ENCODE results near the gene FAT1.
"Not testable (repeated sequence)": the region's sequence is repeated elsewhere in the genome, so short reads cannot be mapped to it uniquely, and the experiment has no call there.

Gene FAT1

GRCh38 chr4:186659935-186660334, 63.7 kb downstream of the FAT1 start:
- DNase-seq (ENCODE audit: low read depth, low spot score) = no peak

DNA sequence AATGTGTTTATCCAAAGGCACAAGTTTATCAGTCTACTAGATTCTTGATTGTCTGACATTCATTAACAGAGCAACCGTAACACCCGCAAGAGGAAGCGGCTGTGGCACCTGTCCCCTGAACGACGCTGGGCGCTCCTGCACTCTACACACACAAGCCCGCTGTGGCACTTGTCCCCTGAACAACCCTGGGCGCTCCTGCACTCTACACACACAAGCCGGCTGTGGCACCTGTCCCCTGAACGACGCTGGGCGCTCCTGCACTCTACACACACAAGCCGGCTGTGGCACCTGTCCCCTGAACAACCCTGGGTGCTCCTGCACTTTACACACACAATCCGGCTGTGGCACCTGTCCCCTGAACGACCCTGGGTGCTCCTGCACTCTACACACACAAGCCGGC, 64.2 kb downstream of the FAT1 start:
- not testable (repeated sequence) for DNase-seq (ENCODE audit: low read depth, low spot score)

DNA sequence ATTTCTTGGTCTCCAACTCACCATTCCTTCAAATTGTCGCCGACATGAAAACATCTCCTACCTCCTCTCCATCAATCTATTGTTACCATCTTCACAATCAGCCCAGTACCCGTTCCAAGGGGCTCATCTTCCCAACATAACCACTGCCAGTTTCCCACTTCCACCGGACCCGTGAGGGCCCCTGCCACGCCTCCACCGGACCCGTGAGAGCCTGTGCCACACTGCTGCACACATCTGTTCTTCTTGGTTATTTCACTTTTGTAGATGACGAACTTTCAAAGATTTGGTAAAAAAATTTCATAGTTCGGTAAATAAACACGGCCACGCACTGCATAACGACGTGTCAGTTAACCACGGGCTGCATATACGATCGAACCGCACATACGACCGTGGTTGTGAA, 65.0 kb downstream of the FAT1 start:
- DNase-seq (ENCODE audit: low read depth, low spot score) = no peak

- no peak for DNase-seq (ENCODE audit: low read depth, low spot score)
Measured at GRCh38 chr4:186657764-186658163, 65.9 kb downstream of the FAT1 start.

DNA sequence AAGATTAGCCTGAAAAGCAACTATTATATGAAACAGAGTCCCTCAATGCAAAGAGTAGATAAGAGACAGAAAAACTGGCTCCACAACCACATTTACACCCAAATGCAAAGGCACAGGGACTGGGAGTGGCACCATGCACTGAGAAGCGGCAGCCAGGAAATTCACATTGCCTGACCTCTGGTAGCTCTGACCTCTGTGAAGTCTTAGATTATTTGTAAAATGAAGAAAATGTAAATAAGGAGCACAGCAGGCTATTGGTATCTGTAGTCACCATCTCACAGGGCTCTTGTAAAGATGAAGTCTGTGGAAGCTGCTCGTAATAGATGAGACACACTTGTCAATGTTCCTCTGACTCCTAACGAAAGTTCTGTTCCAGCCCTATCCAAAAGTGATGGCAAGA, 69.7 kb downstream of the FAT1 start:
- DNase-seq (ENCODE audit: low read depth, low spot score) = no peak

DNA sequence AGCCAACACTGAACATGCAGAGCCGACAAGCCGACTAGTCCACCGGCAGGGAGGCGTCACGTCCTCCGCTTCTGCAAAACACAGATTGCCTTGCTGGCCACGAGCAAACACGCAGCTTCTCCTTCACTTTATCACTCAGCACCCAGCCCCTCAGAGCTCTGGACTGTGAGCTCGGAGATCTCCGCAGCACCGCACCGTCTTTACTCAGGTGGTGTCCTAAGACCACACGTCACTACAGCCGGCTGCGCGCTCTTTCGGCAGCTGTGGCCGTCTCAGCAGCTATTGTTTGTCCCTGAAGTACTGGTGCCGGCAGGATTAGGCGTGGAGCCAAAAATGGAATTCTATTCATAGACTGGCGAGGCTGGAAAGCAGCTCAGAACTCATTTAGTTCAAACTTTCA, 72.0 kb downstream of the FAT1 start:
- DNase-seq (ENCODE audit: low read depth, low spot score) = peak; percentile 50

GRCh38 chr4:186651181-186651603, 72.5 kb downstream of the FAT1 start:
- no peak for DNase-seq (ENCODE audit: low read depth, low spot score)

DNA sequence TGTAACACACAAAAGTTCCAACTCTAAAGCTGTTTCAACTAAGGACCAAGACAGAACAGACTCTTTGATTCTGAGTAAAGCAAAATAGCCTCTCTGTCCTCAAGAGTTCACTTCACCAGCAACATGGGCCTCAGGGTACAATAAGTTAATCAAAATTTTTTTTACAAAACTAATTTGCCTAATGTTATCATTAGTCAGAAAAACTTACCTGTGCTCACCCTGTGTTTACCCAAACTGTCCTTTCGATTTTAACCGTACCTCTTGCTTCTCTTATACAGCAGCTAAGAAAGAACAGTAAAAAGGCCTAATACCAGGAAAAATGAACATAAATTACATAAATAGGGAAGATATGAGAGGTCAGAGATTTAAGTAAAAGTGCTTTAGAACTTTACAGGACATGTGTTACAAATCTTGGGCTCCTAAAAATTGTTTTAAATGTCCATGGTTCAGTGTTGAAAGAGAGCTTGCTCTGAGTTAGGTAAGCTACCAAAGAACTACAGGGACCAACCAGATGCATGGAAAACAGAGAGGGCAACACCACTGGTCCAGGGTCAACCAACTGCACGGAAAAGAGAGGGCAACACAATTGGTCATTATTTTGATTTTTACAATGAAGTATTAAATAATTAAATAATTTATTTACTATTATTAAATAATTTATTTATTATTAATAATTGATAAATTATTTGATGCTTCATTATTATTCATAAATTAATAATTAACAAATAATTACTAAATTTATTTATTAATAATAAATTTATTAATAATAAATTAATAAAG, 73.1 kb downstream of the FAT1 start:
- no peak for DNase-seq (ENCODE audit: low read depth, low spot score)

DNA sequence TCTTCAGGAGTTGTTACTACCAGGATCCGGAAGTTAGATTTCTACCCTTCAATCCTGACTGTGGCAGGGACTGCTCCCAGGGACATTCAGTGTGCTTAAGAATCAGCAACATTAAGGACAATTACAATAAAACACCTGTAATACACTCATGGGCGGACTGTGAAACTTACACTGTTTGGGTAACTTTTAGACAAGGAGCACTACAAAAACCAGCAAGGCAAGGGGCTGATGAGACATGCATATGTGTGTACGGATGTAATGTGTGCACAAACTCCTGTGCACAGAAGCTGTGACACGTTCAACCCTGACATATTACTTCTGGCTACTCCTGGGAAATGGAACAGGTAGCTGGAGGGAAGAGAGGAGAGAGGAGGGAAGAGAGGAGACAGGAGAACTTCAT, 75.8 kb downstream of the FAT1 start:
- DNase-seq (ENCODE audit: low read depth, low spot score) = no peak

DNA sequence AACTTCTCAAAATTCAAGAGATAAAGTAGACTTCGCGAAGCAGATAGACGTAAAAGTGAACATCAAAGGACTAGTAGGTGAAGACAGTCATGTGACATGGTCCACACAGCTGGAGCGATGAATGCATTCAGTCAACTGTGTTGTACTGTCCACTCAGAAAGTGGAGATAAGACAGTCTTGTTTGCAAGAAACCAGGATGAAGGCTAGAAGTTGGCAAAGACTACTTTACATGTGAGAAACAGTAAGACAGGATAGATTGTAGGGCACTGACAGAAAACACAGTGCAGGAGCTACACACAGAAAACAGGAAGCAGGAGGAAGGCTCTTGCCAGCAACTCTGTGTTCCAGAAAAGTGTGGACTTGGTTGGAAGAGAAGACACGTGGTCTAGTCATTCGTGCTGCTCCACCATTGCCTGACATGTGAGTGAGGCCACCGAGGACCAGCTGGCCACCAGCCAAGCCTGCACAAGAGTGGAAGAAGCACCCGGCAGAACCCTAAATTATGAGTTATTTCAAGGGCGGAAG, 78.9 kb downstream of the FAT1 start:
- no peak for DNase-seq (ENCODE audit: low read depth, low spot score)

GRCh38 chr4:186644311-186644638, 79.4 kb downstream of the FAT1 start:
- DNase-seq (ENCODE audit: low read depth, low spot score) = no peak

DNA sequence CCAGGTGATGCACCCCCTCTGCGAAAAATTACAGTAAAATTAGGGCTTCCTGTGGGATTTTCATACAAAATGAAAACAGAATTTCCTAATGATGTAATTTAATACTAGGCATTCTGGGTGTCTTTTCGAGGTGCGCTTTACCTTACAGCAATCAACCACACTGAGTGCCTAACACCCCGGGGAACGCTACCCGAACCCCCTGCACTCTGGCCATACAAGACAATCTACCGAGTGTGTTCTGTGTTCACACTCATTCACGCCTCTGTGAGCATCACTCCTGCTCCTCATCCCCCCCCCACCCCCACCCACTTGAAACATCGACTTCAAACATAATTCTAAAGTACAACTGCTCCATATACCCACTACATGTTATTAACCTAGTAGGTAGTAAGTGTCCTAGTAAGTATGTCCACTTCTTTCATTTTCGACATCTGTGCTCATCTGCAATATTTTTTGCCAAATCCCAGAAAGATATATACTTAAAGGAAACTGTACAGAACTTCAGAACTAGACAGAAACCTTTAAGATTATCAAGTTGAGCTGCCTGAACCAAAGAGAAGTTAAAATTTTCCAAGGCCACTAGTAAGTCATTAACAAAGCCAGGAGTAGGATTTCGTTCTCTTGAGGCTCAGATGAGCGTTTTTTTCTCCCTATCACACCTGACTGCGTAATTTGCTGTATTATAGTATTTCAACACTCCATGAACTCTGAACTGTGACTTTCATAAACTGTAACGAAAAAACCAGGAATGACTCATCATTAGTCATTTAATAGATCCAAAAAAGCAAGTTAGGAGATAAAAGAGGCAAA, 80.0 kb downstream of the FAT1 start:
- peak; percentile 25 for DNase-seq (ENCODE audit: low read depth, low spot score)

- no peak for DNase-seq (ENCODE audit: low read depth, low spot score)
Measured at GRCh38 chr4:186642998-186643397, 80.7 kb downstream of the FAT1 start.

DNA sequence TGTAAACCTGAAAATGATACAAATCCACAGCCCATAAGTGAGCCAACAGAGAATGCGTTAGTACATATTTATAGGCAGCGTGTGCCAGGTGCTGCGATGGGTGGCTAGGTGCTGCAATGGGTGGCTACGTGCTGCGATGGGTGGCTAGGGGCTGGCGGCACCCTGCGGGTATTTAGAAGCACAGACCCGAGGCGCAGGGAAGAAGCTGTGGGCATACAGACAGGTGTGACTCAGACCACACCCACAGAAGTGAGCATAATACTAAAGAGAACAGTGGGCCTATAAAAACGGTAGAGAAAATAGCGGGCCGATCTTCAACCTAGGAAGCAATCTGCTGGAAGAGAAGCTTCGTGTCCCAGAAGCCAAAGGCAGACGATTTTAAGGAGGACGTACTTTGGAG, 81.1 kb downstream of the FAT1 start:
- no peak for DNase-seq (ENCODE audit: low read depth, low spot score)

DNA sequence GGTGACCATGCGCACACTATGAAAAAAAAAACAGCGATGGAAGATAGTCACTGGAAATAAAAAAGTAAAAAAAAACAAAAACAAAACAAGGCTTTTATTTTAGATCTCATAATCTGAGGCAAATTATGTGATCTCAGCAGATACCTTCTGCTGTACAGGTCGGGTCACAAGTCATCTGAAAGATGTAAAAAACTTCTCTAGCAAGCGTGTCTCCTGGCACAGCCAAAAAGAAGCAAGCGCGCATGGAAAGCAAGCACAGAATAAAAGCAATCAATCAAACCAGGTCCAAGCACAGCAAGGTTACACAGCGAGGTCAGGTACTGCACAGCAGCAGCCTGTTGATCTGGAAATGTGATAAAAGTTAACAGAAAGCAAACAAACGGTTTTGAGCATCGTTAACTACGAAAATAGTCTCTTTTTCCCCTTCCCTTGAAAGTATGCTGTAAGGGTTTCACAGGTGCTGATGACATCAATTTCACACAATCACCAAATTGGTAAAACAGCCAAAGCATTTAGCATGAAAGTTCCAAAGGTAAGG, 89.0 kb downstream of the FAT1 start:
- DNase-seq (ENCODE audit: low read depth, low spot score) = no peak

GRCh38 chr4:186633844-186634243, 89.8 kb downstream of the FAT1 start:
- no peak for DNase-seq (ENCODE audit: low read depth, low spot score)

DNA sequence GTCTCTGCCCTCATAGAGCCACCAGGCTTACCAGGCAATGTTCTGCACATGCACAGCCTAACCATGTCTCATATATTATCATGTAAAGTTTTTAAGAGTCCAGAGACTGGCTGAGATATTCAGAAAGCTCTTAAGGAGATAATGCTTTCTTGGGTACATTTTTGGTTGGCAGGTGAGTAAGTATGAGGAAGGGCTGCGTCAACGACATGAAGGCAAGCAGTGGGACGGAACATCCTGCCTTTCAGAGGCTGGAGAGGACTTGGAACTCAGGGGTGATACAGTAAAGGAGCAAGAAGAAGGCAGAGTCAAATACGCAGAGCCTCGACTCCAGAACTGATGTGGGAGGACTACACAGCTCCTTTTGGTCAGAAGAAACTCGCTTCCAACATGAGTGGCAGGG, 93.5 kb downstream of the FAT1 start:
- no peak for DNase-seq (ENCODE audit: low read depth, low spot score)

DNA sequence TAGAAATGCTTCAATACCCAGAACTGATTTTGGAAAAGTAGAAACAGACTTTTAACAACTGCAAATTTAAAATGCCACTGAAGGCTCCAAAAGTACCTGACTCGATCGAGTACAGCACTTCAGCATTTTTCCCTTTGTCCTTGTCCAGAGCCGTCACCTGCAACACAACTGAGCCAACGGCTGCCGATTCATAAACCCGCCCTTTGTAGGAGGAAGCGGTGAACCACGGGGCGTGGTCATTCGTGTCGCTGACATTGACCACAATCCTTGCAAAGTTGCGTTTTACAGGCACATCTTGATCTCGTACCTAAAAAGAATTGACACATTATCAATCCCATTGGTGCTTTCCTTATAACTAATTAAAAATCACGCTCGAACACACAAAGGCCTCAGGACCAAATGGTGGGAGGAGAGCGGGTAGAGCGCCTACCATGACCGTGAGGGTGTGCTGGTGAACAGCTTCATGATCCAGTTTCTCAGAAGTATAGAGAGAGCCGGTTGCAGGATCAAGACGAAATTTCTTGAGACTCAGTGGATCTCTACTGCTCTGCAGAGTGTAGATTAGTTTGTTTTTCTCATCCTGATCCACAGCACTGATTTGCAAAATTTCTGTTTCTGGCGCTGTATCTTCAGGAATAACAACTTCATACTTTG, 95.5 kb downstream of the FAT1 start:
- no peak for DNase-seq (ENCODE audit: low read depth, low spot score)

- no peak for DNase-seq (ENCODE audit: low read depth, low spot score)
Measured at GRCh38 chr4:186627226-186627865, 96.3 kb downstream of the FAT1 start.

GRCh38 chr4:186624951-186625350, 98.7 kb downstream of the FAT1 start:
- no peak for DNase-seq (ENCODE audit: low read depth, low spot score)

- DNase-seq (ENCODE audit: low read depth, low spot score) = no peak
Measured at GRCh38 chr4:186623546-186623945, 100.1 kb downstream of the FAT1 start.

Data from brain pericyte (primary cell).